ENCODE measurements around the gene LIX1L. TPM values are rescaled to one million over a fixed set of nuclear protein-coding genes. Genes with fewer than 3 reads are reported as not detected.
A peak's percentile ranks its signal among the peaks of the same experiment; 100 is the strongest.

LIX1L gene
- total and polyA plus RNA-seq, 2 of the 13 experiments (the other 11 are each of a cell fraction or from before 2014, with no cell fraction given), result 8.1 to 24.9 TPM

- TF ChIP-seq SMARCC2 (IDR thresholded peaks at IDR 0.05) (no peak), ZNF232 (CRISPR knock-in tag; IDR thresholded peaks at IDR 0.05; ENCODE audit: borderline replicate concordance) (peak; percentile 44; the same call in 1 of the 2 replicates), PPARG (CRISPR knock-in tag; conservative IDR thresholded peaks at IDR 0.05) (no peak; the same call in 1 of the 2 replicates), TARDBP (CRISPR knock-in tag; IDR thresholded peaks at IDR 0.05) (peak; percentile 57), SP4 (CRISPR knock-in tag; IDR thresholded peaks at IDR 0.05) (peak; percentile 81), FOXA3 (CRISPR knock-in tag; IDR thresholded peaks at IDR 0.05) (no peak), HMG20B (CRISPR knock-in tag; conservative IDR thresholded peaks at IDR 0.05) (peak; percentile 93), TFAP4 (IDR thresholded peaks at IDR 0.05; ENCODE audit: borderline replicate concordance, low read depth) (no peak), SRY (CRISPR knock-in tag; IDR thresholded peaks at IDR 0.05) (peak; percentile 73; the same call in 1 of the 2 replicates), HNF1B (CRISPR knock-in tag; IDR thresholded peaks at IDR 0.05) (peak; percentile 43; the same call in 1 of the 2 replicates), HNRNPK (IDR thresholded peaks at IDR 0.05; ENCODE audit: low read depth, low read length, poor library complexity, severe bottlenecking) (no peak), SOX5 (CRISPR knock-in tag; IDR thresholded peaks at IDR 0.05; ENCODE audit: borderline replicate concordance) (no peak), KMT2B (CRISPR knock-in tag; IDR thresholded peaks at IDR 0.05) (peak; percentile 66; the same call in 1 of the 2 replicates), POLR2G (IDR thresholded peaks at IDR 0.05; ENCODE audit: low read depth, low read length) (peak; percentile 81), GZF1 (CRISPR knock-in tag; IDR thresholded peaks at IDR 0.05) (no peak), LCORL (IDR thresholded peaks at IDR 0.05) (no peak), LCORL (CRISPR knock-in tag; IDR thresholded peaks at IDR 0.05) (peak; percentile 60), MTERF4 (CRISPR knock-in tag; IDR thresholded peaks at IDR 0.05) (no peak), DNMT1 (CRISPR knock-in tag; IDR thresholded peaks at IDR 0.05) (0 out of 2 replicates have a peak, but pooled peaks have one; percentile 37), MXD3 (CRISPR knock-in tag; IDR thresholded peaks at IDR 0.05) (0 out of 2 replicates have a peak, but pooled peaks have one; percentile 18), IRF2 (CRISPR knock-in tag; IDR thresholded peaks at IDR 0.05) (0 out of 2 replicates have a peak, but pooled peaks have one; percentile 12)
Observed at GRCh38 chr1:145957443-145958319, at the start of gene LIX1L (continued).

All from HepG2 (cell line).